HG03432 (cell line): Measurements from ENCODE around the gene SLC37A1.
"Not testable (repeated sequence)": the region's sequence is repeated elsewhere in the genome, so short reads cannot be mapped to it uniquely, and the experiment has no call there.

Experiments
- ATAC-seq: cut with Tn5 transposase; IDR thresholded peaks from one replicate; pipeline ENCODE4 v1.9.1; 2021; ENCODE audit warnings: mild to moderate bottlenecking, moderate library complexity; ENCODE audit not compliant: unreplicated experiment

The SLC37A1 gene

DNA sequence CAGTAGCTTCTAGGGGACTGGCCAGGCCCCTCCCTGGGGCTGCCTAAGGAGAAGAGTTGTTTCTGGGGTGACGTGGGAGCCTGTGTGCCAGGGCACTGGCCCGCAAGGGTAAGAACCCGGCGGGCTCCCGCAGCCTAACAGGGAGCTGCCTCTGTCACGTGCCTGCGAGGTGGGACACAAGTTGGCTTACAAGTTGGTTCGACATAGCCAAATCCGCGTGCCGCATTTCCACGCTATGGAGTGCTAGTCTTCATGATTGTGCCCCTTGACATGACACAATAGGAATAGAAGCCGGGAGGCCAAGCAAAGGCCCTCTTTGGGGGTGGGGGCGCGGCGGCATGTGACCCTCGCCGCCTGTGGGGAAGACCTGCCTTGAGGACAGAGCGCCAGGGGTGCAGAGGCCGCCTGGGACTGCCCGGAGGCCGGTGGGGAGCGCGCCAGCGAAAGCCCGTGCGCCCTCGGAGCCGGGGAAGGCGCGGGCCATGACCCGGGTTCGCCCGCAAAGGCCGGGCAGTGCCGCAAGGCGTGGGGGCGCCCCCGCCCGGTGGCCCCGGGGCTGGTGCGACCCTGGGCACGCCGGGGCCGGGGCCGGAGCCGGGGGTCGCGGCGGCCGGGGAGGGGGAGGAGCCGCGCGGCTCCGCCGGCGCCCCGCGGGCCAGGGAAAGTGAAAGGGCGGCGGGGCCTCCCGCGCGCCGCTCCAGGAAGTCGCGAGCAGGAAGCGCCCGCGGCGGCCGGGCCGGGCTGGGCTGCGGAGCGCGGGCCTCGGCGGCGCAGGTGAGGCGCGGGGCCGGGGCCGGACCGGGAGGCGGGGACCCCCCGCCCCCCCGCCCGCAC, at the start of gene SLC37A1:
SLC37A1 (plus strand) TSS at position 702 of the 834 bp plus-strand sequence. CDS start 4,603 bp downstream, outside the sequence.
- ATAC-seq: peak; percentile 52

DNA sequence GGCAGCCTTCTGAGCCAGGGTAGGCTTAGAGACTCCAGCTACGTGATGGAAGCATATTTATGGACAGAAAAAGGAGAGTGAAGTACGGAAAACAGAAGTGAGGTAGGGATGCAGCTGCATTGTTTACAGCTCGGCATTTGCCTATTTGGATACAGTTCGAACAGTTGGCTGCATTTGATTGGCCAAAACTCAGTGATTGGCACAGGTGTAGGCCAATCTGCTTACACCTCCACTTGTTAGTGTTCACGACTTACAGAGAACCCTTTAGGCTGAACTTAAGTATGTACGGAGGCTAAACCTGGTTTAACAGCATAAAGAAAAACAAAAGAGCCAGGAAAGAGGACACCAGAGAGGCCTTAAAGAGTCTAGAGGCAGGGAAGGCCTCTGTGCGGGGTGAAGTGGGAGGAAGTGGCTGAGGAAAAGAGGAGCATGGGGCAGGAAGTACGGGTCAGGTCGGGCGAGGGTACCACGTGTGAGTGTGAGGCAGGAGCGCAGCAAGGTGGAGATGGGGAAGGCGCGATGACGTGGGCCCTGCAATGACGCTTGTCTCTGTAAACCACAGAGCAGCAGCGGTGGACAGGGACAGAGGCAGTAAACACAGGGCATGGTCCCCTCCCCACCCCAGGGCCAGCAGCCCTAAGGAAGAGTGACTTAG, 49.7 kb upstream of the SLC37A1 start:
- no peak for ATAC-seq

DNA sequence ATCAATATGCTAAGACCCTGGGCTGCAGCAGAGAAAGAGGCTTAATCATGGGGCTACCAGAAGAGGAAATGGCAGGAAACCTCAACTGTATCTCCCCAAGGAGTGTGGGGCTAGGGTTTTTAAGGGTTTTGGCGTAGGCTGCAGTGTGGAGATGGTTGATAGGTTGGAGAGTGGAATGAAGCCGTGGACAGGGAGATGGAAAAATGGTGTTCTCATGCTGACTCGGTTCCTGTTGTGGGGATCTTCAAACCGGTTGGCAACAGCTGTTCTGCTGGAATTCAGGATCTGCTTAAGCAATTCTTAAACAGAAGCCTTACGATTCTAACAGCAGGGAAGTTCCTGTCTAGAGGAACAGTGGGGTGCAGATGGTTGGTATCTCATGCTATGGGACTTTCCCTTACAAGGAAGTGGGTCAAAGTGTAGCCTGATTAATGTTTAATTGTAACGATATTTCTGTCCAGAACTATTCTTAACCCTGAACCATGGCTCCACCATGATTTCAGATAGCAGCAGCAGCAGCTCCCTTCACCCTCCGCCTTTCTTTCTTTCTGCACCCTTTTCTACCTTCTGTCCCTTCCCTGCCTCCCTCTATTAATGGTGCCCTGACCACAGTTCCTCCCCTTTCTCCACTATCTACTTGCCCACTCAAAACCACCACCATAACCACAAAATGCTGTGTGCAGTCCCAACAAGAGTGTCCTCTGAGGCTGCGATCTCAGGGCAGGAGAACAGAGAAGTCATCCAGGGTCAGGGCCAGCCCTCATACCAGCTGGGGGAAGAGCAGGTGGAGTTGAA, 48.4 kb upstream of the SLC37A1 start:
- ATAC-seq: peak; percentile 32

DNA sequence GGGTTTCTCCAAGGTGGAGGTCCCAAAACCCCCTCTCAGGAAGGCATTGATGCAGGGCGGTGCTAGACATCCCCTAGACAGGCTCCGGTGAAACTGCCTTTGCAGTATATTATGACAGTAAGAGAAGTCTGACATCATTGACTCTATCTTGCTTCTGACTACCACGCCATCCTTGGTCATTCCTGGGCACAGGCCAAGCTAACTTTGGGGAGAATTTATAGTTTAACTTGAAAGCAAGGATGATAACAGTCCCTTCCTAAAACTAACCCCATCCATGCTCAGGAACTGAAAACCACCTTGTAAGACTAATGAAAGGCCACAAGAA, 47.9 kb upstream of the SLC37A1 start:
- peak; percentile 31 for ATAC-seq

DNA sequence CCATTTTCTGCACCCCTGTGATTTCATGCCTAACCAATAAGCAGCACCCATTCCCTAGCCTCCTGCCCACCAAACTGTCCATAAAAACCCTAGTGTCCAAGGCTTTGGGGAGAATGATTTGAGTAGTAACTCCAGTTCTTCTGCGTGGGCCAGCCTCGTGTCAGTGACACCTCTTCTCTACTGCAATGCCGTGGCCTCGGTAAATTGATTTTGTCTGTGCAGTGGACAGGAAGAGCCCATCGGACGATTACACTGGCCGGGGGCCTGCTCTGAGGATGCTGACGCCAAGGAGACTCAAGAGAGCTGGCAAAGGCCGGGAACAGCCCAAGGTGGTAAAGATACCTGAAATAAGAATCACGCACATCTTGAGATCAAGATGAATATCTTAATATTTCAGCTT, 47.0 kb upstream of the SLC37A1 start:
- no peak for ATAC-seq

DNA sequence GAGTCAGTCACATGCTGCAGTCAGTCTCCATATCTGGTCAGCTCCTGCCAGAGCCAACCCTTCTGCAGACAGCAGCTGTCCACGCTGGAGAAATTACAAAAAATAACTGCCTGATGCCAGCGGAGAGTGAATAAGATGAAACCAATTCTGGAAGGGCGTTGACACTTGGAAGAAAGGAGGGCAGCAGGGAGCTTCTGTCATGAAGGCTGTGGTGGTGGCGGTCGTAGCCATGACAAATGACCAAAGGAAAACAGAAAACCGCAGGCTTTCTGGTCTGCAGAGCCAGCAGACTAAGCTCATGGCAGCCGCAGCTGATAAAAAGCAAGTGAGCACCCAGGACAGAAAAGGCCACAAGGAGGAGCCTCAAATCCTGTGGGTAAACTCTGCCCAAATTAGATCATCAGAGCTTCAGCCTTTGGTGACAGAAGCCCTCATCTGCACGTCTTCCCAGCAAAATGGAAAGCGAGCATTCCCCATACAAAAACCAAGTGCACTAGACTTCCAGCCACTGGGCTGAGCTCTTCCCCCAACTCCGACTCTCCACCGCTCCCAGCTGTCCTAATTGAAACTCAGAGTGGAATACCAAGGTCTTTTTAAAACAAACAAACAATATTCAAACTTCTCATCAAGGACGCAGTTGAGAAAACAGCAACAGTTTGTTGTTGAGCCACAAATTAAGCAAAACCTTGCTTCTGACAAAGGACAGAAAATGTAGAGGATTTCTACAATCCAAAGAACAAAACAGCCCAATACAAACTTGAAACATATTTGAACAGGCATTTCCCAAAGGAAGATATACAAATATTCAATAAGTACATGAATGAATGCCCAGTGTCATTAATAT, 46.3 kb upstream of the SLC37A1 start:
- ATAC-seq: no peak

DNA sequence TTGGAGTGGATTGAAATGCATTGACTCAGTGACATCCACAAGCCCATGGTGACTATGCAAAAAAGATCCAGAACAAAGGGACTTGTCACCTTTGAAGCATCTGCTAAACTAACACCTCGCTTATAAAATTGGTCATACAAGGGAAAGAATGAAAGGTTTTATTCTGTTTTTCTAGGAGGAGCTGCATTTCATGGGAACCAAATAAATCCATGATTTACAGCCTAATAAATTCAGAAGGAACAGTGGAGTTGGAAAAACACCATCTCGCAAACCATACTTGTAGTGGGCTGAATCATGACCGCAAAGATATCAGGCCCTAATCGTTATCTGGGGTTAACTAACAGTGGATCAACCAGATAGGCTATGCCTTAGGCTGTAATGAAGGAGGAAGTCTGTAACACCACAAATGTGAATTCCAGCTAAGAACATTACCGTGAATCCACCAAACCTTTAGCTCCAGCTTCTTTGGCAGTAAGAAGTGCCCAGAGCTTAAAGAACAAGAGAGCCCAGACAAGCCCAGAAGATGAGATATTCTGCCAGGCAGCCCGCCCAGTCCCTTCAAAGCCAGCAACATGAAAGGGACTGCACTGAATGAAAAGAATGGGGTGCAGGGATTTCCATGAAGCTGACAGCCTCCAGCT, 45.0 kb upstream of the SLC37A1 start:
- no peak for ATAC-seq

DNA sequence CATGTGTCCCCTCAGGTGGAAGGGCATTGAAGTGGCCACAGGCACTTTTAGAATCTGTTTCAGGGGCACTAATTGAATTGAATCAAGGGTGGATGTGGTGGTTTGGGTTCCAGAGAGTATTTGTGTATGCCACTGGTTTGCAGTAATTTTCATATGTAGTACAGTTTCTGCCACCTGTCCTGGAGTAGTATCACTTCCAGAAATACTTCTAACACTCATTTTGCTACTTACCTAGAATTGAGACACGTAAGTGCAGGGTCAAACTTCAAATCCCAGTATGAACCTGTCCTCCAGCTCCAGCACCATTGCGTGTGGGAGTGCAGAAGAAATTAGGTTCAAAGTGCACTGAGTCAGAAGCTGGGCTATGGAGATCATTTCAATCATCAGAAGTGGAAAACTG, 44.4 kb upstream of the SLC37A1 start:
- ATAC-seq: peak; percentile 41

DNA sequence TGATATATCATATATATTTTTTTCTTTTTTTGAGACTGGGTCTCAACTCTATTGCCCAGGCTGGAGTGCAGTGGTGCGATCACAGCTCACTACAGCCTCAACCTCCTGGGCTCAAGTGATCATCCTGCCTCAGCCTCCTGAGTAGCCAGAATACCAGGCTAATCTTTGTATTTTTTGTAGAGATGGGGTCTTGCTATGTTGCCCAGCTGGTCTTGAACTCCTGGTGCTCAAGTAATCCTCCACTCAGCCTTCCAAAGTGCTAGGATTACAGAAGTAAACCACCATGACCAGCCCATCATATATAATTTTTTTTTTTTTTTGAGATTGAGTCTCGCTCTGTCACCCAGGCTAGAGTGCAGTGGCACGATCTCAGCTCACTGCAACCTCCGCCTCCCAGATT, 43.9 kb upstream of the SLC37A1 start:
- not testable (repeated sequence) for ATAC-seq

DNA sequence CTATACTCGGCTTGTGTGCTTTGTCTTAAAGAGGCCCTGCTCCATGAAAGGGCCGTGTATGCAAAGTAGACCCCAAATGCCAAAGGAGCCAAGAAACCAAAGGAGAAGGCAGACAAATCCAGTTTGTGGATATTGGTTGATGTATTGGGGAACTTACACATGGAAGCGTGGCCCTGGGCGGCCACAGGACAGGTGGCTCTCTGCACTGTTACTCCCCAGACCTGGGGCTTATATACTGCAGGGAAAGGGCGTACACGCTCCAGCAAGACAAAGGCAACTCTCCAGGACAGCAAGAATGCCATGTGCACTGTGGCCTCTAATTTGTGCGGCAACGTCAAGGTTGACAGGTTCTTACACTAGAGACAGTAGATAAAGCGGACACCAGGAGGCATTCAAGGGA, 42.4 kb upstream of the SLC37A1 start:
- ATAC-seq: no peak

DNA sequence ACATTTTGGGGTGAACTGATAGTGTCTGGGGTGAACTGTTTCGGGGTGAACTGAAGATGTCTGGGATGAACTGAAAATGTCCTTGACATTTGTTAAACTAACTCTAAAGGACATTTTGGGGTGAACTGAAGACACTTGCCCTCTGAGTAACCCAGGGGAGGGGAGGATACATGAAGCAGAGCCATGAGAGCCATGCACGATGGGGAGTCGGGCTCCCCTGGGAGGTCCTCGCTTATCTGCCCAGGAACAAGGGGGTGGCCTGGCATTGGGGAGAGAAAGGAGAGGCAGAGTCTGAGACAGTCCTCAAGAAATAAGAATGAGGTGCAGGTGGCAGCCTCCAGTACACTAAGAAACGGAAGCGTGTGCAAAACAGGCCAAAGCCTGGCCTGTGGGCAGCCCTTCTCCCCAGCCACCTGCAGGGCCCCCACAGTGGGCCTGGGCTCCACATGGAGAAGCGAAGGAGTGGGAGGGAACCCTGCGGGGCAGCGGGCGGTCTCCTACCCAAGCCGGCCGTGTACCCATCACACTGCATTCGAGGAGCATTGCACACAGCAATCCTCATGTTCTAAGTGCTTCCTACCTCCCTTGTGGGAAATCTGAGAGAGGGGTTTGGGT, 41.8 kb upstream of the SLC37A1 start:
- ATAC-seq: no peak

DNA sequence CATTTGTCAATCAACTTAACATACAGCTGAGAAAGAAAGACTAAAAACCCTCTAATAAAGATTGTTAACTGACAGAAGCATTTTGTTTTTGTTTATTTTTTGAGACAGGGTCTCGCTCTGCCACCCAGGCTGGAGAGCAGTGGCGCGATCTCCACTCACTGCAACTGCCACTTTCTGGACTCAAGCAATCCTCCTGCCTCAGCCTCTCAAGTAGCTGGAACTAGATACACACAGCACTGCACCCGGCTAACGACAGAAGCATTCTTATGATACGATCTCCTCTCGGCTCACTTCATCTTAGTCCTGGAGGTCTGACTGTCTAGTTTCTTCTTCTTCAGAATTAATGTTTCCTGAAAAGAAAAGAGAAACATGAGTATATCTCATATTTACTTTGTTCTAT, 41.1 kb upstream of the SLC37A1 start:
- no peak for ATAC-seq

DNA sequence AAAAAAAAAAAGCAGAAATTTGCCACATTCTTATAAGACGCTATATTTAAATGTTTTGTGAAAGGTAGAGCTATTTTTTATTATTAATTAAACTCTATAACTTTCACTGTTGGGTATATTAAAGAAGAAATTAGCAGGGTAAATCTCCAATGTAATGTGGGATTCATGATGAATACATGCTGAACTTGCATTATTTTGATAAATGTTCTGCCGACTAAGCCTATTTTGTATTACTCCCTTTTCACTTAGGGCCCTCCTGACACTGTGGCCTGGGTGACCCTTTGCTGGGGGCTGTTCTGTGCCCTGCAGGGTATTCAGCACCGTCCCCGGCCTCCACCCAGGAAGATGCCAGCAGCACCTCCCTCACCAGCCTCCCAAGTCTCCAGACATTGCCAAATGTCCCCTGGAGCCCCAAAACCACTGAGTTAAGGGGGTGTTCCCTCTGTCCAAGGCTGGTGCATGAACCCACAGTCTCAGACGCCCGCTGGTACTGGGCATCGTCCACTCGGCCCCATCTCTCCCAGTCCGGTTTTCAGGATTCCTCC, 40.1 kb upstream of the SLC37A1 start:
- no peak for ATAC-seq

DNA sequence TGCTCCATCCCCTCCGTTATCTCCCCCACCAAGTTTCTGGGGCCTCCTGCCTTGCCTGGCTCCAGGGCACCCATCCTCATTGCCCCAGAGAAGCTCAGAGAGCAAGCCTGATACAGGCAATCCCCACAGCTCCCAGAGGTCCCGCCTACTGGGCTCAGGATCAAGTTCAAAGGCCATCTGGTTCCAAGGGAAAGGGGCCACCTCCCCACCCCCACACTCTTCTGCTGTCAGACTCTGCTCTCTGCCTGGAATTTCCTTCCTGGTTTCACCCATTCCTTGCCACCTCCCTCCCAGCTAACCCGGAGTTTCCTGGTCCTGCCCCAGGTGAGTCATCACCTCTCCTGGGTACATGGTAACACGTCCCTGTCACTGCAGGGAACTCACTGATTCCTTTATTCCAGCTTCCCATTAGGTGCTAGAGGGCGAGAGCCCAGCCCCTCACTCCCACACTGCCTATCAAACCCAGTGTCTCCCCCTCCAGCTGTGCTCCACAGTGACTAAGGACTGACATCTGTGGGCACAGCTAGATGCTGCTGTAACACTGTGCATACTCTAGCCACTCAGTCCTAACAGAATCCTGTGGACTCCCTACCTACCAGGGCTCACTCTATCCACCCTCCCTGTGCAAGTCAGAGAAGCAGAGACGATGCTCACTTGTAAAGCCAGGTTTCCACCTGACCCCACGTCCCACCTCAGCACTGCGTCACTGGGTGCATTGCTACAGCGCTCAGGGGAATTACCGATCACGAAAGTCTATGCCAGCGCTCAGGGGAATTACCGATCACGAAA, 39.4 kb upstream of the SLC37A1 start:
- peak; percentile 46 for ATAC-seq

DNA sequence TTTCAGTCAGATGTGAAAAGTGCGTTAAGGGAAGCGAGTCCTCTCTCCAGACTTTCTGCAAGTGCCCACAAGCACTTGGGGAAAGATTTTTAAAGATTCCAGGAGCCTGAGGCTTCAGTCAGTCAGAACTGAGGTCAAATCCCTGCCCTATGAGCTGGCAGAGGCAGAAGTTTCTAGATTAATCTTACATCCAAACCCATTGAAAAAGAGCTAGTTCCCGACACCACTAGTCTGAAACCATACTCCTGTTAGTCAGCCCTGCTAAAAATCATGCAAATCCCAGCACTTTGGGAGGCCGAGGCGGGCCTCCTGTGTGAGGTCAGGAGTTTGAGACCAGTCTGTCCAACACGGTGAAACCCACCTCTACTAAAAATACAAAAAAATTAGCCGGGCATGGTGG, 38.6 kb upstream of the SLC37A1 start:
- ATAC-seq: no peak

DNA sequence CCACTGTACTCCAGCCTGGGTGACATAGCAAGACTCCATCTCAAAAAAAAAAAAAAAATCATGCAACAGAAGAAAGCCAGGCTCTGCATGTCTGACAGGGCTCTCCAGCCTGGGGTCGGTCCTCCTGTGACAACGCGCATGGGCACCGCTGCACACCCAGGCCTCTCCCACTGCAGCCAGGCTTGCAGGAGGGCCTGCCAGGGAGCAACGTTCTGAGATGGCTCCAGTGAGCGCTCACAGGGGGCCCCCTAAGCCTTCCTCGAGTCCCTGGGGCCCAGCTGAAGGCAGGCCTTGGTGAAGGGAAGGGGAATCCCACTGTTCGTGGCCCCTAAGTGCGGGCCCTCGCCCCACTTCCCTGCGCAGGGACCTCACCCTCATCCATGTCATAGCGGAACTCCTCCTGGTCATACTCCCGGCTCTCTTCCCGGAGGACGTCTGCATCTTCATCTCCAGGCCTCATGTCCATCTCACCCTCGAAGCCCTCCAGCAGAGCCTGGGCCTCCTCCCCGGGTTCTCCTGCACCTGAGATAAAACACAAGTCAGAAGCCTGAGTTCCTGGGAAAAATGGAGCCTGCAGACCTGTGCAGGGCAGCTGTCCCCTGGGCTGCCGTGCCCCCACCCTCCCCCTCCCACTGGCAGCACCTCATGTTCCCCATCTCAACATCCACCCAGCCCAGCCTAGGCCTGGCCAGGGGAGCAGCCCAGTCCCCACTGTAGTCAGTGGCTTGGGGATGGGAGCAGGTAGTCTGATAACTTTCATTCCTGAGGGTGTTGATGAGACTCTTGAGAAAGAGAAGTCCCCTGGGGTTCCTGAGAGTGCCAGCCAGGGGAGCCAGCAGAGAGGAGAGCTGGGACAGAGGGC, 37.9 kb upstream of the SLC37A1 start:
- ATAC-seq: no peak

DNA sequence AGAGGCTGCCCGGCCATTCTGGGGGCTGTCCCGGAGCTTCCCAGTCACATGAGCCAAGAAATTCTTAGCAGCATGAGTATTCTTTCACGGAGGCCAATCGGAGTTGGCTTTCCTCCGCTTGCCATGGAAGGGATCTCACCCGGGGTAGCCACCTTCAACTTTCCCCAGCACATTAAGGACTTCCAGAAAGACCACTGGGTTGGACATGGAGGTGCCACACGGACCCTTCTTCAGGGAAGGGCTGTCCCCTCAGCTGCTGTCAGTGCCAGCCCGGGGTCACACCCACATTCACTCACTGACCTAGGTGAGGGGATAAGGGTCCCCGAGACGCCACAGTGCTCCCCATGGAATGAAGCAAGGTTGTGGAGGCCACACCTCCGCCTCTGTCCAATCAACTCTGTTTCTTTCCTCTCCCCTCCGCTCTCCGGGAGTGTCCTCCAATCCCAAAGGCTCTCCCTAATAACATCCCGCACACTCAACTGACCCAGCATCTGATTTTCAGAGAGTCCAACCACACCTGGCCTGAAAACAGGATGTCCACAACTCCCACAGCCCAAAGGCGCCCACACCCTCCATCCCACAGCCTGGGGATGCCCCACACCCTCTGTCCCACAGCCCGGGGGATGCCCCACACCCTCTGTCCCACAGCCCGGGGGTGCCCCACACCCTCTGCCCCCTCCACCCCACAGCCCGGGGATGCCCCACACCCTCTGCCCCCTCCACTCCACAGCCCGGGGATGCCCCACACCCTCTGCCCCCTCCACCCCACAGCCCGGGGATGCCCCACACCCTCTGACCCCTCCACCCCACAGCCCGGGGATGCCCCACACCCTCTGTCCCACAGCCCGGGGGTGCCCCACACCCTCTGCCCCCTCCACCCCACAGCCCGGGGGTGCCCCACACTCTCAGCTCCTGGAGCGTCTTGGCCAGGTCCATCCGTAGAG, 37.0 kb upstream of the SLC37A1 start:
- no peak for ATAC-seq
